NCI-H774 (cell line): Measurements from ENCODE around the gene PILRB.
"Not testable (repeated sequence)": the region's sequence is repeated elsewhere in the genome, so short reads cannot be mapped to it uniquely, and the experiment has no call there.

Experiments
- DNase-seq: peaks from one replicate; lab custom pipeline; 2025; lab: John Stamatoyannopoulos, UW

PILRB gene

GRCh38 chr7:100356416-100357068 is 1.4 kb upstream of the PILRB start:
- DNase-seq, result no peak

GRCh38 chr7:100357131-100357561 is 771 bp upstream of the PILRB start:
- no peak for DNase-seq

- no peak for DNase-seq
Observed at GRCh38 chr7:100358857-100359212, 918 bp downstream of the PILRB start.

- no peak for DNase-seq
Observed at GRCh38 chr7:100360135-100360854, 2.4 kb downstream of the PILRB start.

GRCh38 chr7:100363098-100363497 is 5.2 kb downstream of the PILRB start:
- DNase-seq, result no peak

- not testable (repeated sequence) for DNase-seq
Observed at GRCh38 chr7:100363797-100364196, 5.9 kb downstream of the PILRB start.

GRCh38 chr7:100364480-100364879 is 6.6 kb downstream of the PILRB start:
- no peak for DNase-seq

- DNase-seq, result not testable (repeated sequence)
Observed at GRCh38 chr7:100365998-100366367, 8.1 kb downstream of the PILRB start.

GRCh38 chr7:100366411-100367250 is 8.7 kb downstream of the PILRB start:
- DNase-seq, result no peak

- no peak for DNase-seq
Observed at GRCh38 chr7:100367251-100367620, 9.3 kb downstream of the PILRB start.

GRCh38 chr7:100367676-100368613 is 10.0 kb downstream of the PILRB start:
- no peak for DNase-seq

GRCh38 chr7:100369105-100369504 is 11.2 kb downstream of the PILRB start:
- DNase-seq, result no peak

GRCh38 chr7:100370303-100370702 is 12.4 kb downstream of the PILRB start:
- DNase-seq, result no peak

- no peak for DNase-seq
Observed at GRCh38 chr7:100370746-100371145, 12.8 kb downstream of the PILRB start.

- DNase-seq, result no peak
Observed at GRCh38 chr7:100371561-100372171, 13.7 kb downstream of the PILRB start.

GRCh38 chr7:100372256-100372655 is 14.3 kb downstream of the PILRB start:
- DNase-seq, result no peak

- DNase-seq, result no peak
Observed at GRCh38 chr7:100372694-100373093, 14.8 kb downstream of the PILRB start.

GRCh38 chr7:100373261-100373831 is 15.4 kb downstream of the PILRB start, which contains the start of gene PILRA:
PILRA (plus strand) TSS chr7:100373487; CDS start chr7:100373657, 170 bp downstream.
- no peak for DNase-seq

GRCh38 chr7:100373870-100374598 is 16.1 kb downstream of the PILRB start:
- DNase-seq, result not testable (repeated sequence)

GRCh38 chr7:100374601-100375000 is 16.7 kb downstream of the PILRB start:
- DNase-seq, result no peak
